Esophagus squamous epithelium (tissue), 4 donors: Measurements from ENCODE around the gene CD163L1.

Experiments used
- POLR2A ChIP-seq, 4 donors: fragments of 450-650 bp; IDR thresholded peaks; one replicate each; pipeline ENCODE4 v1.6.1; 2017; ENCODE audit warnings: antibody characterized with exemption in 4 of 4, mild to moderate bottlenecking in 4 of 4, moderate library complexity in 3 of 4
- TF ChIP-seq, protein P1 (sequence below), 6 experiments: fragments of 450-650 bp in 4 of 6; fragments of 200-600 bp in 2 of 6; sonication (generic) in 2 of 6; IDR thresholded peaks; one replicate each; pipeline ENCODE4 v1.5.1; 2016 to 2019; ENCODE audit warnings: antibody characterized with exemption in 6 of 6, mild to moderate bottlenecking in 4 of 6, moderate library complexity in 4 of 6

DNA sequence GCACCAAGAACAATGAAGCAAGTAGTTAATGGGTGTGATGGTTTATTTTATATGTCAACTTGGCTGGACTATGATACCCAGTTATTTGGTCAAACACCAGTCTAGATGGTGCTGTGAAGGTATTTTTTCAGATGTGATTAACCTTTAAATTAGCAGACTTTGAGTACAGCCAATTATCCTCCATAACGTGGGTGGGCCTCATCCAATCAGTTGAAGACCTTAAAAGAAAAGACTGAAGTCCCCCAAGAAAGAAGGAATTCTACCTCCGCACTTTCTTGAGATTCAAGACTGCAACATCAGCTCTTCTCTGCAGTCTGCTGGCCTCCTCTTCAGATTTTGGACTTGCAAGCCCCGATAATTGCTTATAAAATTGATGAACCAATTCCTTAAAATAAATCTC is 47.5 kb downstream of the CD163L1 start:
- TF ChIP-seq, protein P1, sequence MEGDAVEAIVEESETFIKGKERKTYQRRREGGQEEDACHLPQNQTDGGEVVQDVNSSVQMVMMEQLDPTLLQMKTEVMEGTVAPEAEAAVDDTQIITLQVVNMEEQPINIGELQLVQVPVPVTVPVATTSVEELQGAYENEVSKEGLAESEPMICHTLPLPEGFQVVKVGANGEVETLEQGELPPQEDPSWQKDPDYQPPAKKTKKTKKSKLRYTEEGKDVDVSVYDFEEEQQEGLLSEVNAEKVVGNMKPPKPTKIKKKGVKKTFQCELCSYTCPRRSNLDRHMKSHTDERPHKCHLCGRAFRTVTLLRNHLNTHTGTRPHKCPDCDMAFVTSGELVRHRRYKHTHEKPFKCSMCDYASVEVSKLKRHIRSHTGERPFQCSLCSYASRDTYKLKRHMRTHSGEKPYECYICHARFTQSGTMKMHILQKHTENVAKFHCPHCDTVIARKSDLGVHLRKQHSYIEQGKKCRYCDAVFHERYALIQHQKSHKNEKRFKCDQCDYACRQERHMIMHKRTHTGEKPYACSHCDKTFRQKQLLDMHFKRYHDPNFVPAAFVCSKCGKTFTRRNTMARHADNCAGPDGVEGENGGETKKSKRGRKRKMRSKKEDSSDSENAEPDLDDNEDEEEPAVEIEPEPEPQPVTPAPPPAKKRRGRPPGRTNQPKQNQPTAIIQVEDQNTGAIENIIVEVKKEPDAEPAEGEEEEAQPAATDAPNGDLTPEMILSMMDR (IDR thresholded peaks at IDR 0.05): no peak
- no peak for TF ChIP-seq POLR2A (IDR thresholded peaks at IDR 0.05)
